ENCODE measurements around the gene P2RX3.

The P2RX3 gene

DNA sequence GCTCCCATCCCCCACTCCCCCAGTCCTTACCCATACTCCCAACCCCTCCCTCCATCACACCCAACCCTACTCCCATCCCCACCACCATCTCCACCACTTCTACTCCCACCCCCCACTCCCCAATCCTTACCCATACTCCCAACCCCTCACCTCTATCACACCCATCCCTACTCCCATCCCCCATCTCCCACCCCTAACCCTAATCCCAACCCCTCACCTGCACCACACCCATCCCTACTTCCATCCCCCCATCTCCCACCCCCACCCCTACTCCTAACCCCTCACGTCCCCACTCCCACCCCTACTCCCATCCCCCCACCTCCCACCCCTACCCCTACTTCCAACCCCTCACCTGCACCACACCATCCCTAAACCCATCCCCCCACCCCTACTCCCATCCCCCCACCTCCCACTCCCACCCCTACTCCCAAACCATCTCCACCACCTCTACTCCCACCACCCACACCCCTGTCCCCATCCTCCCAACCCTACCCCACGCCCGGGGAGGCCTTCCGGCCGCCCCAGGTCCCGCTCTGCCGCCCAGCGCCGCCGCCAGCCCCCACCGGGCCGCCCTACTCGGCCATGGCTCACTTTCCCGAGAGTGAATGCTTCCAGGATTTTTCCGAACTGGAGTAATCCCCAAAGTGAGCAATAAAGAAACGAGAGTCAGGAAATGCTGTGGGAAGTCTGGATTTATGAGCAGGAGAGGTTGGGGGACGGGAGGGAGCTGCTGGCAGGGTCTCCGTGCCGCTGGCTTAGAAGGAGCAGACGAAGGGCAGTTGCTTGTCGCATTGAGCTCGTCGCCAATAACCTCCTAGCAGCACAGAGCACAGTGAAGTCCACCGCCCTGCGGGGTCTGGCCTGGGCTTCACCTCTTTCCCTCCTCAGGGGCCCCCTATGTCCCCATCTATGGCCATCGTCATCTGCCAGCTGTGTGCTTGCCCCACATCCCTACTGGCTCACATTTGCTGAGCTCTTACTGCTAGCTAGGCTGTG, 38.2 kb downstream of the P2RX3 start:
- no peak for DNase-seq

DNA sequence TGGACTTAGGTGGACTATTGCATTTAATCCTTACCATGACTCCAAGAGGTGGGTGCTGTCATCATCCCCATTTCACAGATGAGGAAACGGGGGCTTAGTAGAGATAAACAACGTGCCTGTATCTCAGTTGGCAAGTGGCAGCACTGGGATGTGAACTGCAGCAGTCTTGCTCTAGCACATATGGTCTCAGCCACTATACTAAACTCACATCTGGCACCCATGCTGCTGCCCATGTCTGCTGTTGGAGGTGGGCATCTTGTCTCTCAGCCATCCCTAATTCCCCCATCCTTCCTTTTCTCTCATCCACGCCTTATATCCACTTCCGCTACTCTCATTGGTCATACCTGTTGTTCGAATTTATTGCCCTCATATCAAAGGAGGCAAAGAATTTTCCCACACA, 39.0 kb downstream of the P2RX3 start:
- DNase-seq: no peak

DNA sequence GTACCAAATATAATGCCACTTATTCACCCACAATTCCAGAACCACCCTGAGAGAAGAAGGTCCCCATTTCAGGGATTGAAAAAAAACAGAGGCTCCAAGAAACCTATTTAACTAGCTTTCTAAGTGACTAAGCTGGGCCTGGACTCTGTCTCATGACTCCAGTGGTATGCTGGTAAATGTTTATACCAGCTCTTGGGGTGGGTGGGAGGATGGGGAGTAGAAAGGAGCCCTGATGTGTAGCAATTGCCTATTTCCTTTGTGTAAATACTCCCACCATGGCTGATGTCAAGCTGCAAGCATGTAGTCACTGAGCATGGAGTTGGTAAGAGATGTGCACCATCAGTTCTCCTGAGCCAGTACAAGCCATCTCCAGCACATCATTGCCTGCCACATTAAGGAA, 40.0 kb downstream of the P2RX3 start:
- no peak for DNase-seq

DNA sequence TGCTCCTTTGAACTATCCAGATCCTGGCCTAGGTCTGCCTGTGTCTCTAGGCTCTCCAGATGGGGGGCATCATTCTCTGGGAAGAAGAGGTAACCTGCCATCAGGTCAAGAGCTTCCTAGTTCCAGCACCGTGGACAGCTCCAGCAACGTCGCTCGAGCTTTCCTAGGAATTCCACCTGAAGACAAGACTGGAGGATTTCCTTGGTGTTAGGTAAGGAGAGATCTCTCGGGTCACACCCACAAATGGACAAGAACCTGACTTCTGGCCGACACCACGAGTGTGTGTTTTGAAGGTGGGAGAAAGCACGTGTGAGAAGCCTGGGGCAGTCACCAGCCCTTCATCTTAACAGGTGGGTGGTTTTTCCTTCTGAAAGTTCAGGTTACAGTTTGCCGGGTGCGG, 41.6 kb downstream of the P2RX3 start:
- no peak for DNase-seq

DNA sequence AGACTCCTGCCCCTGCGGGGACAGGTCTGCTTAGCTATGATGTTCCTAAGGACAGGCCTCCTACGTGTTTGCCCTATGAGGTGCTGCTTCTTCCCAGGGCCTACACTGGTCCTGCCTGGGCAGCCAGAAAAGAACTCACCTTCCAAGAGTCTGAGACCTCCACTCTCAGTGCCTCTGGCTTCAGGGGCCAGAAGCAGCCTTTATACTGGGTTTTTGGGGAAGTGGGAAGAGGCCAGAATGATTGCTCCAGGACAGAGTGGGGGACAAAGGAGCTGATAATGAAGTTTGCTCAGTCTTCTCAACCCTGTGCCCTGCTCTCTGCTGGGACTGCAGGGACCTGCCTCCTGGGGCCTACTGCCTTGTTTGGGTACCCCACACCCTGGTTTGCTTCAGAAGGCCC, 42.8 kb downstream of the P2RX3 start, which contains the start of gene PRG3:
Gene PRG3 (minus strand): TSS at position 176 of the 400 bp plus-strand sequence. CDS start 442 bp downstream, outside the sequence.
- no peak for DNase-seq

DNA sequence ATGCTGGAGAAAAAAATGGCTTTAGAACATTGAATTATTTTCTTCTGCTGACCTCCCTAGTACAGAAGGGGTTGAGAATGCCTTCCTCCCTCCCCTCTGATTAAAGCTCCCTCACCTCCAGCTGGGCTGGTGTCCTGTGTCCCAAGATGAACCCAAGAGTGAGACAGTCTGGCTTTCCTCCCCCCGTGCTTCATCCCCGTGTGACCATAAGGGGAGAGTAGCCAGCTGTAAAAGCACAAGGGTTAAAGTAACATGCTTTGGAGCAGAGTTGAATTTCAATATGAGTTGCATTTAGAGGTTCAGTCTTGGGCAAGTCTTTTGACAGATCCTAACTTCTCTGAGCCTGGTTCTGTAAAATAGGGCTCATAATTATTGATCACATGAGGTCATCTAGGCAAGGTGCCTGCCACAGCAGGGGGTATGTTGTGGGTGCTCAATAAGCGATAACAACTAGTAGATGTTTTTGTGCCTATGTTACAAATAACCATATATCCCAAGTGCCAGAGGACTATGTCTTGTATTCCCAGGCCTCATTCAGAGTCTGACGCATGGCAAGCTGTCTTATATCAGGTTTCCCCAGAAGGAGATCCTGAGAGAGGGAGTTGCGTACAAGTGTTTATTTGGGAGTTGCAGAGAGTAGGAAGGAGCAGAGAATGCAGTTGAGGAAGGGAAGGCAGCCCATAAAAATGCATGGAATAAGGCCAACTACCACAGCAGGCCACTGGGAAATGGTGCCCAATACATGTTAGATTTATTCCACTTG, 48.2 kb downstream of the P2RX3 start:
- no peak for DNase-seq

DNA sequence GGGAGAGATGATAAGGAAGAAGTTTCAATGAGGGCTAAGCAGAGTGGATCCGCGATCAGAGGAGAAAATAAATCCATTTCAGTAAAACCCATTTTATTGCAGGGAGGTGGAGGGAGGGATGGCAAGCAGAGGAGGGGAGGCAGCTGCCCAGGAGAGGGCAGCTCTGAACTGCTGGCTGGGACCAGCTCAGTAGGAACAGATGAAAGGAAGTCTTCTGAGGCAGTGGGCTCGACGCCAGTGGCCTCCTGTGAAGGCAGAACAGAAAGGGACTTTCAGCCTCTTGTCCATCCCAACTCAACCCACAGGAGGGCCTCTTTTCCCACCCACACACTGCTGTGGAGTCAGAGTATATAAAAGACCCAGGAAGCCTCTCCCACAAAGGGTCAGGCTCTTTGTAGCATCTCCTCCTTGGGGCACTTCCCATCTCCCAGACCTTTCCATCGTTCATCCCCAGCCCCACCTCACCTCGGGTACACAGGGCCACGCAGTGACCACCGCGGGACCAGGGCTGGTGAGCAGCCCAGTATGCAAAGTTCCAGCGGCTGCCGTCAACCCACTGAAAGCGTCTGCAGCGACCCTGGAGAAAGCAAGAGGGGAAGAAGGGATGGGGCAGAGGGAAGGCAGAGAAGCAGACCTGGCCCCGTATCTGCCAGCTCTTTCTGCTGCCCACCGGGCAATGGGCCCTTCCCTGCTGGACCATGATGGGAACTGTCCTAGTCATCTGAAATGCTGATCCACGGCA, 49.3 kb downstream of the P2RX3 start:
- no peak for DNase-seq

DNA sequence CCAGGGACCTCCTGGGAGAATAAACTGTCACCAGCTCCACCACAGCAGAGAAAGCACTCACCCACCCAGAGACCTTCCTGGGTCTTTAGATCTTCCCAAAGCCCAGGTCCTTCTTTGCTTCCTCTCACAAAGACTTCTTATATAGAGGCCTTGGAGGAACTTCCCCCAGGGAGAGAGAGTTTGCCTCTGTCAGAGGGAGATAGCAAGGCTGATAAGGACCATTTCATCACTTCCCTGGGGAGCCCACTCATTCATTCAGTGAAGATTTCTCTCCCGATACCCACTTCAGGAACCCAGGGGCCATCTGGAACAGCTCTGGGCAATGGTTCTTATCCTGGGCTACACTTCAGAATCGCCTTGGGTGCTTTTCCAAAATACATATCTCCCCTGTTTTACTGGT, 52.4 kb downstream of the P2RX3 start, which contains the start of gene PRG2:
Gene PRG2 (minus strand): TSS at position 116 of the 400 bp plus-strand sequence. CDS start 706 bp downstream, outside the sequence.
- DNase-seq: no peak

DNA sequence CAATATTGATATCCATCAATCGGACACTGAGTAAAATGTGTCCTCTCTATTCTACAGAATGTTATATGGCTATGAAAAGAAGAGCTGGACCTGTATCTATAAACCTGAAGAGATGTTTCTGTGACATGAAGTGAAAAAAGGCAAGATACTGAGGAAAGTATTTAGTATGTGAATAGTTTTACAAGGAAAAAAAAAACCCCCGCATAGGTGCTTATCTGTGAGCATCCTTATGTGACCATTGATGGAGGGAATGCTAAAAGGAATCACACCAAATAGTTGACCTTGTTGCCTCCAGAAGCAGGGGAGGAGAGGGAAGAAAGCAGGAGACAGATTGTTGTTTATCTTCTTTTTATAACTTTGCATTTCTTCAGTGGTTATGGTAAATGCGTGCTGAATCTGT, 53.0 kb downstream of the P2RX3 start:
- DNase-seq: no peak

DNA sequence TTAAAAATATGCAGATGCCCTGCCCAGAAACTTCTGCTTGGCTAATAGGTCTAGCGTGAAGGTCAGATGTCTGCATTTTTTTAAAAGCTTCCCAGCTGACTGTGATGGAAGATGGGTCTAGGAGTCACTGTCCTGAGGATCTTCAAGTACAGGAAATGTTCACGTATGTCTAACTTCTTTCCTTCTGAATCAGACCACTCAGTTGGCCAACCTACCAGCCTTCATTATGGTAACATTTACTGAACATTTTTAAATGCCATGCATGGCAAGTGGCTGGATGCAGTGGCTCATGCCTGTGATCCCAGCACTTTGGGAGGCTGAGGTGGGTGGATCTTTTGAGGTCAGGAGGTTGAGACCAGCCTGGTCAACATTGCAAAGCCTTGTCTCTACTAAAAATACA, 53.4 kb downstream of the P2RX3 start:
- DNase-seq: no peak

DNA sequence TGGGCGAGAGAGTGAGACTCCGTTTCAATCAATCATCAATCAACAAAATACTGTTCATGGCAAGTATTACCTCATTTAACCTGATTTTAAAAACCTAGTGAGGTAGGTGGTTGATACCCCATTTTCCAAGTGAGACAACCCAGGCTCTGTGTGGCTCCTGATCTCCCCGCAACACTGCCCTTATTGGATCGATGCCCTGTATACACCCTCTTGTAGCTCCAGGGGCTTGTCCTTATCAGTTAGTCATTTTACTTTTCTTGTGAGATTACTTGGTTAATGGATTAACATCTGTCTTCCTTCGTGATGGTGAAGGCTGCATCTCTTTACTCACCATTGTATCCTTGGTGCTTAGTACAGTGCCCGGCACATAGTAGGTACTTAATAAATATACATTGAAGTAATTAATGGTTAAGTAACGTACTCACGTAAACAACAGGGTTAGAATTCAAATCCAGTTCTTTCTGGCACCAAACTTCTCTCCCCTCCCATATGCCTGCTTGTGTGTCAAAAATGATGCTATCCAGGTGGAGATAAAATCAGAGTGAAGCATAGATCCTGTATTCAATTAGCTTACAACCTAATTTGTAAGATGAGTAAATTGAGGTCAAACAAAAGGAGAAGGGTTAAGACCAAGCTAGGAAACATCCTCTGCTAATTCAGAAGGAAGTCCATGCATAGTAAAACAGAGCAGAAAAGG, 54.1 kb downstream of the P2RX3 start:
- DNase-seq: no peak

DNA sequence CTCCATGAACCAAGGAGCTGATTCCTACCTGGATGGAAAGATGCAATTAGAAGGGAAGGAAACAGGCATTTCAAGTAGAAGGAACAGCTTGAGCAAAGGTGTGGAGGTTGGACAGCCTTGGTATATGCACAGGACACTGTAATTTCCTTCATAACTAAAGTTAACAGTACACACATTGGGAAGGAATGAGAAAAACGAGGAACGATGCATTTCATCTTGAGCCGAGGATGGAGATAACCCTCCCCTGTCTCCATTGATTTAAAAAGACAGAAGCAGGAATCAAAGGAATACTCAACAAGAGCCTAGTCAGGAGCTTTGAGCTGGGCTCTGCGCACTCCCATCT, 54.6 kb downstream of the P2RX3 start:
- DNase-seq: no peak

DNA sequence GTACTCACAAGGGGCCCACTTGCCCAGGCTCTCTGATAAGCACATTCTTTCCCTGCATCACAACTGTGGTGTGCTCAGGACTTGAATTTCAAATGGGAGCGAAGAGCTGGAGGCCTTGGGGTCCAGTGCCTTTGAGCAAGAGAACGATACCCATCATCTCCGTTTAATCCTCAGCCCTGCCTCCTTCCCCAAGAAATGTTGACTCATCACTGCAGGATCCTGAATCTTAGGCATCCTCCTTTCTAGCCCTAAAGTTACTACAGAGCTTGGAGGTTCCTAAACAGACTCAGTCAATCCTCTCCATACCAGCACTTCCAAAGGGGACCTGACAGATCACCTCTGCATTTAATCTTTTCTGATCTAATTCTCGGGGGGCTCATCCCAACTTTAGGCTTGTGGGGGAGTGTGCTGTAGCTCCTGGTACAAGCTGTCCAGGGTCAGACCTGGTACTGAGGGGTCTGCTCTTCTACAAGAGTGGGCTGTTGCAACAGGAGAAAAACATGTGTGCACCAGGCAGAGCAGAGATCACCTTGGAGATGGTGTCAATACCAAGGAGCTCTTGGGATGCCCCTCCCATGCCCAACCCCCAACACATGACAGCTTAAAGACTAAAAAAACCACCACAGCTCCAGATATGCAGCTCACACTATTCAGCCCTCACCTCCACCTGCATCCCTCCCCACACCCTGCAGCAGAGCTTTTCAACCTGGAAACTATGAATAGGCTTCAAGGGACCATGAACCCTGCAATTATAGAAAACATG, 56.2 kb downstream of the P2RX3 start:
- DNase-seq: no peak

DNA sequence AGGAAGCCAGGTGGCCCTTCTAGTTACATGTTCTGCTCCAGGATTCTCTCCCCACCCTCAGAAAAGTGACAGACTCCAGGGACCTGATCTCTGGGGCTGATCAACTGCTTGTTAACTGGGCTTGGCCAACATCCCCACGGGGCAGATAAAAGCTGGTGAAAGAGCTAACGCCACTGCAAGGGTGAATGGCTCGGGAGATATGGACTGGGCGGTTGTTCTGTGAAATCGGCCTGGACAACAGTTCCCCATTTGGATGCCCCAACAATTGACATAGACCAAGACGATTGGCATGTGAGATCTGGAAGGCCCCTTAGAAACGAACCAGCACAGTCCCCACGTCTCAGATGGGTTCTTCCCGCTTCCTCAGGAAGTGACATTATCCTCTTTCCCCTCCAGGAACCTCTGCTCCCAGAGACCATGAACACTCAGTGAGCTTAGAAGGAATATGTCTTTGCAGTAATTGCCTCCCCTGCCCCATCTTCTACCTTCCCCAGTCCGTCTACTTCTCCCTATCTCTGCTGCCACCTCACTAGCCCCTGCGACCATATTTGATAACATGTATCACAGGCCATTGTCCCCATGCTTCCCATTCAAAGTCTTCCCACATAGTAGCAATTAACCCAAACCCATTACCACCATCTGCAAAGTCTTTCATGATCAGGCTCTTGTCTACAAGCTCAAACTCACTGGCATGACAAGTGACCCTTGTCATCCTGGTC, 57.9 kb downstream of the P2RX3 start:
- no peak for DNase-seq

DNA sequence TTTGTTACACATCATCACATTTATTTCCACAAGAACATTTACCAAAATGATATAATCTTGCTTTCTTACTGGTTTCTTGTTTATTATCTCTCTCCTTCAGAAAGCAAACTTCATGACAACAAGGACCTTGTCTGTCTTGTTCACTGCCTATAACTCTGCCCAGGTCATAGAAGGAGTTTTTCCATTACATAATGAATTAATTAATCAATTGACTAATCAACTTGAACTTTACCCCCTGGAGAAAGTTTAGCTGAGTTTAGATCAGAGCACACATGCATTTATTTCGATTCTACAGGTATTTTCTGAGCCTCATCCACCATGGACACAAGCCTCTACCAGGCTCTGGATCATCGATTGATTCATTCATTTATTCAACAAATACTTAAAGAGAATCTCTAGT, 58.6 kb downstream of the P2RX3 start:
- no peak for DNase-seq

DNA sequence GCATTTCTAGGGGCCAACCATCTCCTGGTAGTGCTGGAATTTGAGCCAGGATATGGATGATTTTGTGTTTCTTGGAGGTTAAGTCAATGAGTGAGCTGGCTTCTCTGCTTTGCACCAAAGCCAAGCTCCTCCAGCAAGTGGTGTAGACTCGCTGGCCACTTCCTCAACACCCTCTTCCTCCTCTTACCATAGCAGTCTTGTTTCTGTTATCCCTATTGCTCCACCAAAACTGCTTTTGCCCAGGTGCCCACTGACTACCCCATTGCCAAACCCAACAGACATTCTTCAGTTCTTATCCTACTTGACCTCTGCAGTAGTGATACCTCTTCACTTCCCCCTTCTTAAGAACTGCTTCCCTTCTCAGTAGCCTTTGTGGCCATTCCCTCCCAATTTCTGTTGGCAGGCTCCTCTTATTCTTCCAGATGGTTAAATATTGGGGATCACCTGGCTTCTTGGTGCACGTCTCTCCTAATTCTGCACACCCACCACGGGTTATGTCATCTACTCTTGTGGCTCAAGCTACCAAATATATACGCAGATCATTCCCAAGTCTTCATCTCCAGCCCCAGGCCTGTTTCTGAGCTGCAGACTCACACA, 59.3 kb downstream of the P2RX3 start:
- DNase-seq: no peak

DNA sequence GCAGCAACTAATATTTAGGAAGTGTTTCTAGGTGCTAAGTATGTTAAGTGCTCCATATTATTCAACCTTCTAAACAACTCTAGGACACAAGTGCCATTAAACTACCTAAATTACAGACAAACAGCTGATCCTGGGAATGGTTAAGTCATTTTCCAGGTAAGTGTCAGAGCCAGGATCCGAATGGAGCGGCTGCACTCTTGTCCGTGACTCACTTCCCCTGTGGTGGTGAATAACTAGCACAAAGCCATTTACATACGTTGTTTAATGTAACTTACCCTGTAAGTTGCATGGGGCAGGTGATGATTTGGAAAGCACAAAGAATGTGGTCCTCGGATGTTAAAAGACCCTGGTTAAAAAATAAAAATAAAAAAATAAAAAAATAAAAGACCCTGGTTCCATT, 61.1 kb downstream of the P2RX3 start:
- DNase-seq: no peak

DNA sequence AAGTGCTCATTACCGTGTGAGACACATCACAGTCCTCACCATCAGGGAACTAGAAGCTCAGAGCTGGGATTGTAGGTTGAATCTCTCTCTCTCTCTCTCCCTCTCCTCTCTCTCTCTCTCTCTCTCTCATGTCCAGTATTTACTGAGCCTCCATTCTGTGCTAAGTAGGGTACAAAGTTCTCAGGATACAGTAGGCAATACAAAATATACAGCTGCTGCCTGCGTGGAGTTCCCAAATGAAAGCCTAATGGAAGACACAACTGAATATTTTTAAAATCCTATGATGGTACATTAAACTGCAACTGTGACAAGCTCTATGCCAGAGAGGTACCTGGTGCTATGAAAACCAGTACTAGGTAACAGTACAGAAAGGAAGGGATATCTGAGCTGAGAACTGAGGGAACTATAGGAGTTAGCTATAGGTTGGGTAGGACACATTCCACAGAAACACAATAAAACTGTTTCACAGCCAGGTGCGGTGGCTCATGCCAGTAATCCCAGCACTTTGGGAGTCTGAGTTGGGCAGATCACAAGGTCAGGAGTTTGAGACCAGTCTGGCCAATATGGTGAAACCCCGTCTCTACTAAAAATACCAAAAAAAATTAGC, 61.9 kb downstream of the P2RX3 start:
- no peak for DNase-seq

DNA sequence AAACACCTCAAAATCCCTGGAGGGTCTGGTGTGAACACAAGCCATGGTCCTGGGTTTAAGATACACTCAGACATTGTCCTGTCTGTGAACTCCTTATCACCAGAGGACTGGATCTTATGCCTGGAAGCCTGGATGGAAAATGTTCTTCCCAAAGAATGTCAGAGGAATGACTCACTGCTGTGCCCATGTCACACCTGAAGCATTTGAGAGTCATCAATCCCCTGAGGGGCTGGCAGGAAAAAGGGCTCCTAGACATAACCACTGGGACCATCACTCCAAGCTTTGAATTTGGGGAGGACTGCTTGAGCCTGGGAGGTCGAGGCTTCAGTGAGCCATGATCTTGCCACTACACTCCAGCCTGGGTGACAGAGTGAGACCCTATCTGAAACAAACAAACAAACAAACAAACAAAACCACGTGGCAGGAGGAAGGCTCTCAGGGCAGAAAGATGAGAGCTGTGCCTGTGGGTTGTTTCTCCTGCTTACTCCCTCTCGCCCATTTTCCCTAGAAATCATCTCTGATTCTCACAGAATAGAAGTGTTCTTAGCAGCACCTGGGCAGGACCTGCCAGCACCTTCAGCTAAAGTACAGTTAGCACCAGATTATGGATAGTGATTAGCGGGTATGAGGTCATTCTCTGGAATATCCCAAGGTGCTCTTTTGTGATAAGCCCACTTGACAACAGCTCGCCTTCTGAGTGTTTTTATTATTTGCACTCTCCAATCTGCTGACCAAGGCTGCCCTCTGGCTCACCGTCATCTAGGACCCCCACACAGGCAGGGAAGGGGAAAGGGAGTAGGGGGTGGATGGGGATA, 64.2 kb downstream of the P2RX3 start:
- DNase-seq: no peak

All from activated effector memory CD4-positive, alpha-beta T cell treated with Interleukin-2 at 50 U/mL for 16 hours (primary cell).